C4-2B (cell line): Measurements from ENCODE around the gene PARD3.

Experiments used
- ZFX ChIP-seq: fragments of 450-650 bp; IDR thresholded peaks from 2 replicates; pipeline ENCODE4 v1.6.1; 2017
- TF ChIP-seq, protein P1 (sequence below): fragments of 450-650 bp; conservative IDR thresholded peaks from 2 replicates; pipeline ENCODE4 v1.5.1; 2017; ENCODE audit warnings: mild to moderate bottlenecking

DNA sequence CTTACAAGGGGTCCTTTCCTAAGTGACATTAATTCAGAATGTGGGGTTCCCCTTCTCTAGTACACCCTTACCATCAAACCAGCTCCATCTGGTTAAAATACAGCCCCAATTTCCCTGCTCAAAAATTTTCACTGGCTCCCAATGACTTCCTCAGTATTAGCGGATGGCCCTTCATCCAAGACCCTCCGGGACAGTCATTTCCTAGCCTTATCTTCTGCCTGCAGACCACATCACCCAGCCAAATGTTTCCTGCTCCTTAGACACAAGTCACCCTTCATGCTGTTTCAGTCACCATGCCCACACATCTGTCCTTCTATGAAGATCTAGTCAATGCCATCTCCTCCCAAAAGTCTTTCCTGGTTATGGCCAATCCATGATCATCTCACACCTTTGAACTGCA, 45.2 kb downstream of the PARD3 start:
- TF ChIP-seq, protein P1, sequence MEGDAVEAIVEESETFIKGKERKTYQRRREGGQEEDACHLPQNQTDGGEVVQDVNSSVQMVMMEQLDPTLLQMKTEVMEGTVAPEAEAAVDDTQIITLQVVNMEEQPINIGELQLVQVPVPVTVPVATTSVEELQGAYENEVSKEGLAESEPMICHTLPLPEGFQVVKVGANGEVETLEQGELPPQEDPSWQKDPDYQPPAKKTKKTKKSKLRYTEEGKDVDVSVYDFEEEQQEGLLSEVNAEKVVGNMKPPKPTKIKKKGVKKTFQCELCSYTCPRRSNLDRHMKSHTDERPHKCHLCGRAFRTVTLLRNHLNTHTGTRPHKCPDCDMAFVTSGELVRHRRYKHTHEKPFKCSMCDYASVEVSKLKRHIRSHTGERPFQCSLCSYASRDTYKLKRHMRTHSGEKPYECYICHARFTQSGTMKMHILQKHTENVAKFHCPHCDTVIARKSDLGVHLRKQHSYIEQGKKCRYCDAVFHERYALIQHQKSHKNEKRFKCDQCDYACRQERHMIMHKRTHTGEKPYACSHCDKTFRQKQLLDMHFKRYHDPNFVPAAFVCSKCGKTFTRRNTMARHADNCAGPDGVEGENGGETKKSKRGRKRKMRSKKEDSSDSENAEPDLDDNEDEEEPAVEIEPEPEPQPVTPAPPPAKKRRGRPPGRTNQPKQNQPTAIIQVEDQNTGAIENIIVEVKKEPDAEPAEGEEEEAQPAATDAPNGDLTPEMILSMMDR = no peak
- no peak for TF ChIP-seq ZFX
